GM12873 (cell line): Measurements from ENCODE around the gene FRMD4B.

ENCODE experiments used
- CTCF ChIP-seq: IDR thresholded peaks from 2 replicates; pipeline ENCODE4 v1.5.1; 2012; ENCODE audit warnings: low read depth, mild to moderate bottlenecking, moderate library complexity, low read length, control low read depth; ENCODE audit not compliant: insufficient read depth; ENCODE audit errors: missing control alignments

Gene FRMD4B

GRCh38 chr3:69292959-69293574 lies 92.8 kb downstream of the FRMD4B start:
- no peak for TF ChIP-seq CTCF

- TF ChIP-seq CTCF = no peak
These were observed 93.7 kb downstream of the FRMD4B start for GRCh38 chr3:69292185-69292584.

GRCh38 chr3:69290430-69290829 lies 95.5 kb downstream of the FRMD4B start:
- TF ChIP-seq CTCF = no peak

- no peak for TF ChIP-seq CTCF
These were observed 95.9 kb downstream of the FRMD4B start for GRCh38 chr3:69290006-69290405.

GRCh38 chr3:69288161-69288895 lies 97.6 kb downstream of the FRMD4B start:
- TF ChIP-seq CTCF = no peak

- no peak for TF ChIP-seq CTCF
These were observed 101.8 kb downstream of the FRMD4B start for GRCh38 chr3:69283913-69284611.

- TF ChIP-seq CTCF = no peak
These were observed 102.4 kb downstream of the FRMD4B start for GRCh38 chr3:69283496-69283895.
